DND-41 (cell line): ENCODE measurements around the gene RRP1.
A peak's percentile ranks its signal among the peaks of the same experiment; 100 is the strongest.

Experiments used
- ATAC-seq: fragments of 200-7000 bp; cut with Tn5 transposase; 3 replicates; pipeline ENCODE4 v1.9.1; 2021; ENCODE audit warnings: low read depth; ENCODE audit not compliant: insufficient read depth
- DNase-seq: peaks from one replicate; pipeline ENCODE4 v3.0.0-alpha.2; 2020
- H2AFZ ChIP-seq: 2 replicates; pipeline ENCODE4 v1.6.0; 2012; ENCODE audit warnings: low read depth, low read length
- H3K27ac ChIP-seq: 2 replicates; pipeline ENCODE4 v1.5.1; 2012; ENCODE audit warnings: low read length, inconsistent platforms
- H3K27me3 ChIP-seq: fragments of 200-600 bp; sonication (generic); 2 replicates; pipeline ENCODE4 v1.6.0; 2012; ENCODE audit warnings: low read length, mild to moderate bottlenecking, inconsistent platforms; ENCODE audit not compliant: insufficient read depth, poor library complexity
- H3K36me3 ChIP-seq: 2 replicates; pipeline ENCODE4 v1.5.1; 2012; ENCODE audit warnings: low read length, inconsistent platforms; ENCODE audit not compliant: insufficient read depth
- H3K4me1 ChIP-seq: 2 replicates; pipeline ENCODE4 v1.5.1; 2012; ENCODE audit warnings: mild to moderate bottlenecking, low read length; ENCODE audit not compliant: insufficient read depth
- H3K4me2 ChIP-seq: 2 replicates; pipeline ENCODE4 v1.6.0; 2012; ENCODE audit warnings: mild to moderate bottlenecking, moderate library complexity, low read length, inconsistent platforms; ENCODE audit not compliant: insufficient read depth
- H3K4me3 ChIP-seq, 2 experiments: fragments of 200-600 bp in 1 of 2; shearing (Covaris generic) in 1 of 2; 2 replicates each; pipeline ENCODE4 v1.5.1; 2012 to 2016; ENCODE audit warnings: inconsistent platforms in 2 of 2, low read length in 2 of 2, mild to moderate bottlenecking in 2 of 2, low read depth in 1 of 2, moderate library complexity in 1 of 2
- H3K79me2 ChIP-seq: 2 replicates; pipeline ENCODE4 v1.6.0; 2012; ENCODE audit warnings: low read length, inconsistent platforms; ENCODE audit not compliant: insufficient read depth
- H3K9ac ChIP-seq: 2 replicates; pipeline ENCODE4 v1.6.0; 2012; ENCODE audit warnings: low read depth, mild to moderate bottlenecking, inconsistent platforms, low read length, moderate library complexity
- H3K9me3 ChIP-seq: 2 replicates; pipeline ENCODE4 v1.5.1; 2012; ENCODE audit warnings: low read length, moderate library complexity, mild to moderate bottlenecking, inconsistent platforms; ENCODE audit not compliant: insufficient read depth, severe bottlenecking
- H4K20me1 ChIP-seq: 2 replicates; pipeline ENCODE4 v1.6.0; 2012; ENCODE audit warnings: low read length; ENCODE audit not compliant: insufficient read depth
- CTCF ChIP-seq: IDR thresholded peaks from 2 replicates; pipeline ENCODE4 v1.5.1; 2012; ENCODE audit warnings: borderline replicate concordance, low read length, moderate library complexity, mild to moderate bottlenecking; ENCODE audit not compliant: poor library complexity, severe bottlenecking; ENCODE audit errors: extremely low read depth
- EZH2 ChIP-seq: IDR thresholded peaks from 3 replicates; pipeline ENCODE4 v1.6.1; 2012; ENCODE audit warnings: borderline replicate concordance, low read depth, mild to moderate bottlenecking, moderate library complexity, low read length, inconsistent platforms; ENCODE audit not compliant: severe bottlenecking

Gene RRP1

GRCh38 chr21:43754948-43755781 is 34.2 kb upstream of the RRP1 start:
- Histone ChIP-seq H3K27me3 (no peaks in the 10 kb centered on the region), H3K9ac (no peak overlapping the region), H3K4me3 (no peak overlapping the region), H3K9me3 (no peaks in the 10 kb centered on the region), H3K4me1 (no peaks in the 10 kb centered on the region), H3K27ac (no peak overlapping the region), H3K4me2 (no peak overlapping the region), H4K20me1 (no peaks in the 10 kb centered on the region; the same call in 1 of the 2 replicates), H3K36me3 (peaks cover 46% of the 10 kb centered on the region), H3K79me2 (no peaks in the 10 kb centered on the region), H2AFZ (no peak overlapping the region)
- TF ChIP-seq CTCF: no peak
- DNase-seq (no peak), ATAC-seq (peak; percentile 52; the same call in 1 of the 3 replicates)

- no peak overlapping the region for H3K9ac ChIP-seq
- no peak for TF ChIP-seq EZH2
- TF ChIP-seq CTCF: no peak
- no peaks in the 10 kb centered on the region for H3K4me1 ChIP-seq
- no peak overlapping the region for H3K4me3 ChIP-seq
- no peaks in the 10 kb centered on the region for H3K9me3 ChIP-seq
- H3K79me2 ChIP-seq: no peaks in the 10 kb centered on the region
- no peak overlapping the region for H3K4me2 ChIP-seq
- H3K27me3 ChIP-seq: no peaks in the 10 kb centered on the region
- DNase-seq: no peak
- no peaks in the 10 kb centered on the region; the same call in 1 of the 2 replicates for H4K20me1 ChIP-seq
- H3K27ac ChIP-seq: no peak overlapping the region
- H3K36me3 ChIP-seq: peaks cover 39% of the 10 kb centered on the region
- H2AFZ ChIP-seq: no peak overlapping the region
- ATAC-seq: no peak
These were observed 33.4 kb upstream of the RRP1 start for GRCh38 chr21:43755820-43756594.

GRCh38 chr21:43757601-43758000 is 31.8 kb upstream of the RRP1 start:
- H3K27me3 ChIP-seq: no peaks in the 10 kb centered on the region
- TF ChIP-seq EZH2 (no peak), CTCF (no peak)
- no peaks in the 10 kb centered on the region for H3K4me1 ChIP-seq
- H3K36me3 ChIP-seq: peaks cover 34% of the 10 kb centered on the region
- no peak overlapping the region for H3K9ac ChIP-seq
- H3K4me3 ChIP-seq: no peak overlapping the region
- no peak overlapping the region for H2AFZ ChIP-seq
- H3K4me2 ChIP-seq: no peak overlapping the region
- no peak for DNase-seq
- H4K20me1 ChIP-seq: no peaks in the 10 kb centered on the region; the same call in 1 of the 2 replicates
- H3K79me2 ChIP-seq: no peaks in the 10 kb centered on the region
- H3K9me3 ChIP-seq: no peaks in the 10 kb centered on the region
- H3K27ac ChIP-seq: no peak overlapping the region
- ATAC-seq: no peak
